Fibroblast of the aortic adventitia (primary cell): Measurements from ENCODE around the gene PTPN14. TPM values are rescaled to one million over a fixed set of nuclear protein-coding genes. Genes with fewer than 3 reads are reported as not detected.
"Not testable (repeated sequence)": the region's sequence is repeated elsewhere in the genome, so short reads cannot be mapped to it uniquely, and the experiment has no call there.

ENCODE experiments used
- DNase-seq: peaks from one replicate; pipeline ENCODE4 v3.0.0-alpha.2; 2010; ENCODE audit warnings: low read depth
- H3K4me3 ChIP-seq: 2 replicates; pipeline ENCODE4 v1.5.1; 2011; ENCODE audit warnings: low read depth, mild to moderate bottlenecking, control low read depth, low read length, moderate library complexity
- CTCF ChIP-seq: IDR thresholded peaks from 2 replicates; pipeline ENCODE4 v1.5.1; 2011; ENCODE audit warnings: mild to moderate bottlenecking, low read length, control low read depth, inconsistent platforms; ENCODE audit not compliant: insufficient read depth
- total RNA-seq: library from RNA; depleted of rRNA; stranded (reverse); fragments of >200 nt; gene quantifications from 2 replicates; pipeline ENCODE4 v1.2.3, GENCODE V29; 2012; ENCODE audit warnings: low replicate concordance

PTPN14 gene
- total RNA-seq, 1 donor, result 46.6 TPM

GRCh38 chr1:214499732-214500131 lies 51.7 kb downstream of the PTPN14 start:
- TF ChIP-seq CTCF, result no peak
- H3K4me3 ChIP-seq, result no peak overlapping the region
- no peak for DNase-seq

DNA sequence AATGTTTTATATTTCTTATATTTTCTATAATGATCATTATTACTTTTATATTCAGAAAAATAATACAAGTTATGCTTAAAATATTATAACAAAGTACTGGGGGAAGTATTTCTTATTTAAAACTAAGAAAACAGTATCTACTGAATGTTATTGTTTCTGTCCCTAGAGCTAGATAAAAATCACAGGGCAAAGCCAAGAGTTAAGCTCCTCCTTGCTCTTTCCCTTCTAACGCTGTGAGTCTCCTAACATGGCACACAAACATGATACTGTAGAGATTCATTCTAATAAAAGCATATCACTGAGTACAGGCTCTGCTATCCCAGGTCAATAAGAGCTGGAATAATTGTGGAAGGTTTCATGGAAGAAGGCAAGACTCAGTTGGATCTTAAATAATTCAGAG lies 53.4 kb downstream of the PTPN14 start:
- DNase-seq, result peak; percentile 41
- H3K4me3 ChIP-seq, result no peak overlapping the region
- TF ChIP-seq CTCF, result no peak

- no peak overlapping the region for H3K4me3 ChIP-seq
Measured at GRCh38 chr1:214496126-214496525, 55.3 kb downstream of the PTPN14 start.

DNA sequence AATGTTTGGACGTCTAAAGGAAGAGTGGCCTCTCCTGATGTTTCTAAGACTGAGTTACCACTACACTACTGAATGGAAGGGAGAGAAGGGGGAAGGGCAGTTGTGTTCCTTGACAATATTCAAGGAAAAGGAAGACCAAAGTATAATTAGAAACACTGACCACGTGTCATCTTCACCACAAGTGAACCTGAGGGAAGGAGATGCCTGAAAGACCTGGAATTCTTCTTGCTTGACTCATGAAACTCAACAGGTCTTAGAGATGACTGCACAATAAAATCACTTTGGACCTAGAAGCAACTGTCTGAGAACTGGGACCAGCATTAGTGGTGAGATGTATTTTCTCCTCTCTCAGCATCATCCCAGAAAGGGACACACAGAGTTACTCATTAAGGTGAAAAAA lies 56.7 kb downstream of the PTPN14 start:
- DNase-seq, result no peak

More at GRCh38 chr1:214496126-214496525, 55.3 kb downstream of the PTPN14 start:
- no peak for DNase-seq
- no peak for TF ChIP-seq CTCF

DNA sequence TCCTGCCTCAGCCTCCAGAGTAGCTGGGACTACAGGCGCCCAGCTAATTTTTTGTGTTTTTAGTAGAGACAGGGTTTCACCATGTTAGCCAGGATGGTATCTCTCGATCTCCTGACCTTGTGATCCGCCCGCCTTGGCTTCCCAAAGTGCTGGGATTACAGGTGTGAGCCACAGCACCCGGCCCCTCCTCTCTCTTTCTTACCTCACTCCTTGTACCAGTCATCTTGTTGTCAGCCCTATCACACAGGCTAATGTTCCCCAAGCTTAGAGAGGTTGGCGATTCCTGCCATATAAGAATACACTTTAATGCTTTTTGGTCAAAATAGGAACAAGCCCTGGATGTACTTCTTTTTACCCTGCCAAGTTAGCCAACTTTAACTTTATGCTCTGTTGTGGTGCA lies 57.2 kb downstream of the PTPN14 start:
- not testable (repeated sequence) for H3K4me3 ChIP-seq, DNase-seq

More for the DNA sequence above, 56.7 kb downstream of the PTPN14 start:
- TF ChIP-seq CTCF, result no peak
- H3K4me3 ChIP-seq, result no peak overlapping the region

DNA sequence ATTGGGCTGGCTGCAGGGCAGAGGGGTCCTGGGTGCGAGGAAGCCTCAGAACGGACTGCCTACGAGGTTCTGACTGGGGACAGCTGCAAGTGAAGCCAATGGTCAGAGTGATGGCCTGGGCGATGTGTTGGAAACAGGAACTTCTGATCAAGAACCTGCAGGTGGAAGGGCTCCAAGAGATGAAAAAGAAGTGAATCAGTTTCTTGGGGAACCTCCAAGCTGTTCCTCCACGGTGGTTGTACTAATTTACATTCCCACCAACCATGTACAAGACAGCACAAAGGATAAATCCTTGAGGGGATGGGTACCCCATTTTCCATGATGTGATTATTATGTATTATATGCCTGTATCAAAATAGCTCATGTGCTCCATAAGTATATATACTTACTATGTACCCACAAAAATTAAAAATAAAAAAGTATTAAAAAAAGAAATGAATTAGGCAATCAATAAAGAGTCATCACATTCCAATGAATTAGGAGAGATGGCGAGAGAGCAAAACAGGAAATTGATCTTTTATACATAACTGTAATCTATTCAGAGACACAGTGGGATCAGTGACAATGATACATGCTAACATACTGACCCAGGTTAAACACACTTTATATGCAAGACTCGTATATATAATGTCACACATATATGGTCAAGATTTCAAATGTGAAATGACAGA lies 58.1 kb downstream of the PTPN14 start:
- TF ChIP-seq CTCF, result no peak
- H3K4me3 ChIP-seq, result no peak overlapping the region
- peak; percentile 53 for DNase-seq

- no peak overlapping the region for H3K4me3 ChIP-seq
- no peak for TF ChIP-seq CTCF
- peak; percentile 78 for DNase-seq
Measured at GRCh38 chr1:214492401-214493075, 58.9 kb downstream of the PTPN14 start.
